H1 (cell line): Measurements from ENCODE around the gene MAP4K1. TPM values are rescaled to one million over a fixed set of nuclear protein-coding genes. Genes with fewer than 3 reads are reported as not detected.

Source experiments
- CTCF ChIA-PET: fragments of 300-600 bp; sonication (Branson Sonifier 250); formaldehyde crosslinking; loops from one replicate; lab custom pipeline; 2021; ENCODE audit not compliant: partially characterized antibody; lab: Charles Lee
- POLR2A ChIA-PET: fragments of 300-600 bp; sonication (Branson Sonifier 250); formaldehyde crosslinking; loops from one replicate; lab custom pipeline; 2021; ENCODE audit warnings: inconsistent platforms; ENCODE audit not compliant: partially characterized antibody; lab: Charles Lee
- DNase-seq, 2 experiments: peaks; one replicate each; pipeline versions ENCODE4 v3.0.0 to v3.0.0-alpha.2; 2010 to 2022; ENCODE audit warnings: low spot score in 2 of 2, low read depth in 1 of 2, mixed read lengths in 1 of 2
- FAIRE-seq: peaks from 2 replicates; lab custom pipeline; 2011; peaks lifted over from hg19 to GRCh38; lab: Jason Lieb, UNC
- H2AFZ ChIP-seq: 2 replicates; pipeline ENCODE4 v1.8.1; 2012; ENCODE audit warnings: low read length, inconsistent platforms
- H2AK5ac ChIP-seq: 2 replicates; pipeline ENCODE4 v1.6.1; 2013; ENCODE audit warnings: low read depth, low read length
- H2BK120ac ChIP-seq: replicated peaks from 2 replicates; pipeline ENCODE3; 2013; ENCODE audit warnings: low read depth, low read length, inconsistent platforms
- H2BK12ac ChIP-seq: 2 replicates; pipeline ENCODE4 v1.6.1; 2013; ENCODE audit warnings: low read depth, low read length
- H2BK15ac ChIP-seq: 2 replicates; pipeline ENCODE4 v1.6.1; 2013; ENCODE audit warnings: low read length
- H2BK20ac ChIP-seq: 2 replicates; pipeline ENCODE4 v1.6.1; 2013; ENCODE audit warnings: low read length
- H2BK5ac ChIP-seq: 2 replicates; pipeline ENCODE4 v1.6.1; 2013; ENCODE audit warnings: low read depth, low read length
- H3K14ac ChIP-seq: 2 replicates; pipeline ENCODE4 v1.6.1; 2013; ENCODE audit warnings: inconsistent platforms; ENCODE audit not compliant: insufficient read length
- H3K18ac ChIP-seq: 2 replicates; pipeline ENCODE4 v1.6.1; 2013; ENCODE audit warnings: low read length; ENCODE audit errors: extremely low read depth
- H3K23ac ChIP-seq: 2 replicates; pipeline ENCODE4 v1.6.1; 2013; ENCODE audit warnings: inconsistent platforms; ENCODE audit not compliant: insufficient read length
- H3K23me2 ChIP-seq: 2 replicates; pipeline ENCODE4 v1.6.1; 2013; ENCODE audit warnings: low read depth, low read length
- H3K27ac ChIP-seq: 2 replicates; pipeline ENCODE4 v1.6.1; 2011; ENCODE audit warnings: low read depth, low read length, inconsistent platforms
- H3K27me3 ChIP-seq, 4 experiments: replicated peaks in 1 of 4; 1 replicate in 1 of 4; 2 replicates in 3 of 4; pipeline versions ENCODE4 v1.6.1 to v1.8.1; 2011 to 2013; ENCODE audit warnings: low read length in 3 of 4, mild to moderate bottlenecking in 3 of 4, inconsistent platforms in 2 of 4, mixed read lengths in 2 of 4, moderate library complexity in 1 of 4; ENCODE audit not compliant: control insufficient read depth in 3 of 4, insufficient read depth in 3 of 4; ENCODE audit errors: extremely low read depth in 1 of 4
- H3K36me3 ChIP-seq, 4 experiments: 2 replicates each; pipeline versions ENCODE4 v1.6.1 to v1.8.1; 2011 to 2013; ENCODE audit warnings: mild to moderate bottlenecking in 4 of 4, low read length in 3 of 4, moderate library complexity in 2 of 4, control low read depth in 1 of 4, inconsistent platforms in 1 of 4; ENCODE audit not compliant: insufficient read depth in 4 of 4, control insufficient read depth in 2 of 4
- H3K4ac ChIP-seq: replicated peaks from 2 replicates; pipeline ENCODE3; 2013; ENCODE audit warnings: low read length, low read depth, mixed read lengths, inconsistent platforms; ENCODE audit not compliant: insufficient read length
- H3K4me1 ChIP-seq, 4 experiments: replicated peaks in 1 of 4; 1 replicate in 1 of 4; 2 replicates in 3 of 4; pipeline versions ENCODE4 v1.6.1 to v1.8.1; 2011 to 2013; ENCODE audit warnings: low read length in 3 of 4, inconsistent platforms in 2 of 4, mixed read lengths in 1 of 4; ENCODE audit not compliant: insufficient read depth in 4 of 4, control insufficient read depth in 3 of 4
- H3K4me2 ChIP-seq, 2 experiments: 2 replicates each; pipeline versions ENCODE4 v1.6.1 to v1.8.1; 2011 to 2013; ENCODE audit warnings: low read depth in 2 of 2, low read length in 2 of 2, control low read depth in 1 of 2, inconsistent platforms in 1 of 2, mild to moderate bottlenecking in 1 of 2; ENCODE audit not compliant: insufficient read depth in 1 of 2
- H3K4me3 ChIP-seq, 4 experiments: fragments of 200-600, 300-600 bp in 1 of 4; sonication (generic), shearing (Covaris generic), sonication (Bioruptor Twin) in 1 of 4; 2 replicates each; pipeline versions ENCODE4 v1.5.1 to v1.8.1; 2011 to 2016; ENCODE audit warnings: low read length in 4 of 4, low read depth in 3 of 4, control low read depth in 2 of 4, inconsistent platforms in 2 of 4, mild to moderate bottlenecking in 2 of 4, mixed read lengths in 1 of 4, moderate library complexity in 1 of 4; ENCODE audit not compliant: insufficient read depth in 2 of 4; ENCODE audit errors: extremely low read depth in 1 of 4
- H3K56ac ChIP-seq: replicated peaks from 2 replicates; pipeline ENCODE3; 2013; ENCODE audit warnings: low read depth, mild to moderate bottlenecking, mixed read lengths, low read length, inconsistent platforms; ENCODE audit not compliant: insufficient read length
- H3K79me1 ChIP-seq: 2 replicates; pipeline ENCODE4 v1.6.1; 2013; ENCODE audit warnings: low read depth, low read length, control low read depth
- H3K79me2 ChIP-seq, 2 experiments: 2 replicates each; pipeline versions ENCODE4 v1.6.1 to v1.8.1; 2012 to 2013; ENCODE audit warnings: low read length in 2 of 2, mild to moderate bottlenecking in 2 of 2, inconsistent platforms in 1 of 2; ENCODE audit not compliant: insufficient read depth in 2 of 2, control insufficient read depth in 1 of 2
- H3K9ac ChIP-seq, 4 experiments: replicated peaks in 1 of 4; 1 replicate in 1 of 4; 2 replicates in 3 of 4; pipeline versions ENCODE4 v1.6.1 to v1.8.1; 2011 to 2013; ENCODE audit warnings: low read depth in 3 of 4, low read length in 3 of 4, control low read depth in 2 of 4, mild to moderate bottlenecking in 2 of 4, moderate library complexity in 2 of 4, inconsistent platforms in 1 of 4; ENCODE audit errors: extremely low read depth in 1 of 4
- H3K9me3 ChIP-seq, 2 experiments: 2 replicates each; pipeline versions ENCODE4 v1.6.1 to v1.8.1; 2012 to 2013; ENCODE audit warnings: mild to moderate bottlenecking in 2 of 2, moderate library complexity in 2 of 2, control low read depth in 1 of 2, inconsistent platforms in 1 of 2, low read depth in 1 of 2, low read length in 1 of 2, mixed read lengths in 1 of 2; ENCODE audit not compliant: insufficient read depth in 2 of 2
- H4K20me1 ChIP-seq, 2 experiments: replicated peaks in 1 of 2; 2 replicates each; pipeline versions ENCODE3 to v1.8.1; 2011 to 2013; ENCODE audit warnings: inconsistent platforms in 2 of 2, low read length in 2 of 2, mild to moderate bottlenecking in 1 of 2; ENCODE audit not compliant: insufficient read depth in 2 of 2, control insufficient read depth in 1 of 2
- H4K5ac ChIP-seq: 2 replicates; pipeline ENCODE4 v1.6.1; 2013; ENCODE audit warnings: low read length, low read depth, mixed read lengths, inconsistent platforms; ENCODE audit not compliant: insufficient read length
- H4K8ac ChIP-seq: 2 replicates; pipeline ENCODE4 v1.8.0; 2013; ENCODE audit warnings: mild to moderate bottlenecking, moderate library complexity, low read length, inconsistent platforms; ENCODE audit not compliant: insufficient read depth; ENCODE audit errors: extremely low read depth
- H4K91ac ChIP-seq: replicated peaks from 2 replicates; pipeline ENCODE3; 2013; ENCODE audit warnings: low read length, mixed read lengths, inconsistent platforms; ENCODE audit not compliant: insufficient read length
- FOSL1 ChIP-seq: IDR thresholded peaks from 2 replicates; pipeline ENCODE4 v1.6.1; 2011; ENCODE audit warnings: mild to moderate bottlenecking, low read depth, low read length, moderate library complexity; ENCODE audit not compliant: insufficient read depth
- POLR2A ChIP-seq, 2 experiments: IDR thresholded peaks; 1 replicate in 1 of 2; 2 replicates in 1 of 2; pipeline ENCODE4 v1.6.1; 2011; ENCODE audit warnings: low read depth in 2 of 2, low read length in 2 of 2, mild to moderate bottlenecking in 2 of 2; ENCODE audit errors: control extremely low read depth in 1 of 2
- TAF1 ChIP-seq: IDR thresholded peaks from 2 replicates; pipeline ENCODE4 v1.6.1; 2011; ENCODE audit warnings: mild to moderate bottlenecking, low read depth, low read length
- TBP ChIP-seq: IDR thresholded peaks from 2 replicates; pipeline ENCODE4 v1.6.1; 2011; ENCODE audit warnings: low read depth, low read length, improper control_type of control experiment
- WGBS, 2 experiments: shearing (Covaris generic) in 1 of 2; methylation state at CpG; one replicate each; pipeline versions ENCODE4 v1.1.6 to v1.1.7; 2013 to 2015; ENCODE audit warnings: low lambda C conversion rate in 2 of 2, mixed read lengths in 2 of 2, inconsistent platforms in 1 of 2, low coverage in 1 of 2, missing lambda C conversion rate in 1 of 2; ENCODE audit not compliant: insufficient replicate concordance in 2 of 2, insufficient coverage in 1 of 2, insufficient read length in 1 of 2; ENCODE audit errors: extremely low coverage in 1 of 2, missing lambda C conversion rate in 1 of 2; 5-methylcytosine and 5-hydroxymethylcytosine counted together
- polyA plus RNA-seq, 7 experiments: library from polyadenylated mRNA; depleted of rRNA in 3 of 7; stranded (reverse) in 5 of 7; unstranded in 2 of 7; fragments of >200 nt in 5 of 7; fragments of 200-250 nt in 2 of 7; gene quantifications; 1 replicate in 5 of 7; 2 replicates in 1 of 7; 4 replicates in 1 of 7; pipeline versions ENCODE4 v1.2.1 to v1.2.3, GENCODE V29; 2011 to 2013; ENCODE audit warnings: missing spikeins in 2 of 7, mixed read lengths in 2 of 7
- total RNA-seq: library from RNA; stranded (reverse); fragmentation: NEBNext Ultra II Directional; extraction: Animal tissue kit (Norgen Biotek cat#: 25700); gene quantifications from 2 replicates; pipeline ENCODE4 v1.2.1, GENCODE V29; 2021

The MAP4K1 gene
- total and polyA plus RNA-seq, 2 of the 8 experiments (the other 6 are each of a cell fraction or from before 2014, with no cell fraction given) = 9.0 to 10.4 TPM

- no peak overlapping the region for H3K56ac ChIP-seq
- ChIA-PET CTCF (interaction anchor here (0.9 kb wide), 1 partner anchor 18 kb away, joined by 4 read pairs; no protein-coding TSS in a partner anchor), POLR2A (interaction anchor here (0.9 to 2.0 kb wide), 2 partner anchors 17 to 22 kb away, joined by 3 to 10 read pairs; no protein-coding TSS in a partner anchor)
- H2BK12ac ChIP-seq = no peak overlapping the region
- H4K5ac ChIP-seq = no peak overlapping the region
- H3K36me3 ChIP-seq = peaks cover under 1 to 10% (median 6%) of the 10 kb centered on the region in 4 experiments
- peaks cover 4 to 14% (median 11%) of the 10 kb centered on the region in 4 experiments for H3K4me1 ChIP-seq
- no peak overlapping the region for H2BK5ac ChIP-seq
- H4K8ac ChIP-seq = no peak overlapping the region
- no peak overlapping the region for H3K14ac ChIP-seq
- H3K23me2 ChIP-seq = peaks cover 2% of the 10 kb centered on the region
- no peak overlapping the region for H3K4me2 ChIP-seq
- DNase-seq (no peak), FAIRE-seq (no peak)
- H3K4ac ChIP-seq = no peak overlapping the region
- H2BK15ac ChIP-seq = no peak overlapping the region
- H3K23ac ChIP-seq = no peak overlapping the region
- H4K91ac ChIP-seq = no peak overlapping the region
- 92% methylated on average over 6 of the region's 6 CpGs; no CpG with 5 or more reads in 1 of the 2 experiments for WGBS, 2 experiments
- peaks cover 0 to 2% of the 10 kb centered on the region in 2 experiments for H4K20me1 ChIP-seq
- no peak overlapping the region for H2AFZ ChIP-seq
- no peak overlapping the region for H3K27ac ChIP-seq
- TF ChIP-seq TAF1 (no peak), FOSL1 (no peak), TBP (no peak), POLR2A (IDR thresholded peaks at IDR 0.05; ENCODE audit: control extremely low read depth in 1 of 2, low read depth in 2 of 2, low read length in 2 of 2) (no peak)
- no peak overlapping the region for H2AK5ac ChIP-seq
- no peak overlapping the region for H2BK20ac ChIP-seq
- H3K9ac ChIP-seq = no peak overlapping the region
- H3K27me3 ChIP-seq = no peaks in the 10 kb centered on the region
- H3K18ac ChIP-seq = no peak overlapping the region
- no peaks in the 10 kb centered on the region for H3K9me3 ChIP-seq
- H3K79me1 ChIP-seq = peaks cover 4% of the 10 kb centered on the region; the same call in 1 of the 2 replicates
- H3K4me3 ChIP-seq = no peak overlapping the region
- peaks cover 0 to 15% of the 10 kb centered on the region in 2 experiments; a peak in 2 of 4 replicates for H3K79me2 ChIP-seq
- H2BK120ac ChIP-seq = no peak overlapping the region
Observed at GRCh38 chr19:38616265-38616664, 1.5 kb downstream of the MAP4K1 start.
